HepG2 (cell line): Measurements from ENCODE around the gene ERF. TPM values are rescaled to one million over a fixed set of nuclear protein-coding genes. Genes with fewer than 3 reads are reported as not detected.

Experiments
- BCL6 ChIP-seq: IDR thresholded peaks from 2 replicates; pipeline ENCODE4 v1.6.1; 2016; ENCODE audit warnings: missing genetic modification reagents, missing compliant biosample characterization
- BORCS8-MEF2B ChIP-seq: sonication (generic); formaldehyde crosslinking; IDR thresholded peaks from 2 replicates; pipeline ENCODE4 v1.8.0; 2022; ENCODE audit warnings: mild to moderate bottlenecking, missing genetic modification reagents
- CCAR2 ChIP-seq: fragments of 200-400 bp; formaldehyde crosslinking; optimal IDR thresholded peaks from 2 replicates; pipeline ENCODE3; 2018; ENCODE audit warnings: low read depth, mild to moderate bottlenecking, low read length, moderate library complexity
- CREM ChIP-seq, 2 experiments: sonication (generic) in 1 of 2; formaldehyde crosslinking in 1 of 2; IDR thresholded peaks; 2 replicates each; pipeline versions ENCODE4 v1.4.0 to v1.6.1; 2016 to 2020; ENCODE audit warnings: antibody characterized with exemption in 1 of 2, mild to moderate bottlenecking in 1 of 2, missing genetic modification reagents in 1 of 2
- KDM4B ChIP-seq: sonication (generic); formaldehyde crosslinking; IDR thresholded peaks from 2 replicates; pipeline ENCODE4 v1.4.0; 2020; ENCODE audit warnings: missing genetic modification reagents
- NCOR1 ChIP-seq: fragments of 200-600 bp; sonication (generic); IDR thresholded peaks from 2 replicates; pipeline ENCODE4 v1.7.0; 2017; ENCODE audit warnings: antibody characterized with exemption, low read length, borderline replicate concordance
- SKI ChIP-seq: fragments of 450-650 bp; IDR thresholded peaks from one replicate; pipeline ENCODE4 v1.6.1; 2018; ENCODE audit warnings: mild to moderate bottlenecking; ENCODE audit not compliant: partially characterized antibody
- ZFP62 ChIP-seq: sonication (generic); formaldehyde crosslinking; IDR thresholded peaks from 2 replicates; pipeline ENCODE4 v1.4.0; 2020; ENCODE audit warnings: missing genetic modification reagents
- ZNF234 ChIP-seq: sonication (generic); formaldehyde crosslinking; conservative IDR thresholded peaks from 2 replicates; pipeline ENCODE4 v1.5.1; 2020; ENCODE audit warnings: mild to moderate bottlenecking, missing genetic modification reagents
- ZNF598 ChIP-seq: sonication (generic); formaldehyde crosslinking; IDR thresholded peaks from 2 replicates; pipeline ENCODE4 v1.5.1; 2020; ENCODE audit warnings: mild to moderate bottlenecking, missing genetic modification reagents, borderline replicate concordance
- ZNF83 ChIP-seq: sonication (generic); formaldehyde crosslinking; IDR thresholded peaks from 2 replicates; pipeline ENCODE4 v1.4.0; 2020; ENCODE audit warnings: missing genetic modification reagents, mild to moderate bottlenecking, borderline replicate concordance
- ZSCAN22 ChIP-seq: sonication (generic); formaldehyde crosslinking; IDR thresholded peaks from 2 replicates; pipeline ENCODE4 v1.4.0; 2020; ENCODE audit warnings: mild to moderate bottlenecking, missing genetic modification reagents
- polyA plus RNA-seq, 8 experiments: library from polyadenylated mRNA; depleted of rRNA in 3 of 8; stranded (reverse) in 7 of 8; unstranded in 1 of 8; fragments of >200 nt; fragmentation: Illumina TruSeq in 4 of 8; extraction: Trizol in 4 of 8; gene quantifications; 2 replicates each; pipeline versions ENCODE4 v1.2.1 to v1.2.3, GENCODE V29; 2011 to 2016; ENCODE audit warnings: low read depth in 4 of 8, missing spikeins in 1 of 8, mixed read lengths in 1 of 8; ENCODE audit not compliant: insufficient read depth in 1 of 8
- total RNA-seq, 5 experiments: library from RNA; depleted of rRNA; stranded (reverse); fragments of >200 nt; fragmentation: Illumina TruSeq; extraction: Trizol; gene quantifications; 2 replicates each; pipeline ENCODE4 v1.2.3, GENCODE V29; 2016; ENCODE audit warnings: low read depth in 1 of 5
- TF ChIP-seq, protein P1 (sequence below): sonication (generic); IDR thresholded peaks from 2 replicates; pipeline ENCODE4 v1.6.1; 2016; ENCODE audit warnings: low read depth, borderline replicate concordance
- TF ChIP-seq, protein P2 (sequence below): sonication (generic); formaldehyde crosslinking; IDR thresholded peaks from 2 replicates; pipeline ENCODE4 v1.4.0; 2020; ENCODE audit warnings: missing genetic modification reagents
- TF ChIP-seq, protein P3 (sequence below): sonication (generic); formaldehyde crosslinking; conservative IDR thresholded peaks from 2 replicates; pipeline ENCODE4 v1.8.0; 2022; ENCODE audit warnings: low read depth, missing genetic modification reagents
- TF ChIP-seq, protein P4 (sequence below): sonication (generic); formaldehyde crosslinking; IDR thresholded peaks from 2 replicates; pipeline ENCODE4 v1.4.0; 2020; ENCODE audit warnings: mild to moderate bottlenecking, low read depth, missing genetic modification reagents
- TF ChIP-seq, protein P5 (sequence below): sonication (generic); formaldehyde crosslinking; IDR thresholded peaks from 2 replicates; pipeline ENCODE4 v1.5.0; 2020; ENCODE audit warnings: mild to moderate bottlenecking, missing genetic modification reagents, borderline replicate concordance

Gene ERF
- total and polyA plus RNA-seq, 2 of the 13 experiments (the other 11 are each of a cell fraction or from before 2014, with no cell fraction given): 67.1 to 69.9 TPM

DNA sequence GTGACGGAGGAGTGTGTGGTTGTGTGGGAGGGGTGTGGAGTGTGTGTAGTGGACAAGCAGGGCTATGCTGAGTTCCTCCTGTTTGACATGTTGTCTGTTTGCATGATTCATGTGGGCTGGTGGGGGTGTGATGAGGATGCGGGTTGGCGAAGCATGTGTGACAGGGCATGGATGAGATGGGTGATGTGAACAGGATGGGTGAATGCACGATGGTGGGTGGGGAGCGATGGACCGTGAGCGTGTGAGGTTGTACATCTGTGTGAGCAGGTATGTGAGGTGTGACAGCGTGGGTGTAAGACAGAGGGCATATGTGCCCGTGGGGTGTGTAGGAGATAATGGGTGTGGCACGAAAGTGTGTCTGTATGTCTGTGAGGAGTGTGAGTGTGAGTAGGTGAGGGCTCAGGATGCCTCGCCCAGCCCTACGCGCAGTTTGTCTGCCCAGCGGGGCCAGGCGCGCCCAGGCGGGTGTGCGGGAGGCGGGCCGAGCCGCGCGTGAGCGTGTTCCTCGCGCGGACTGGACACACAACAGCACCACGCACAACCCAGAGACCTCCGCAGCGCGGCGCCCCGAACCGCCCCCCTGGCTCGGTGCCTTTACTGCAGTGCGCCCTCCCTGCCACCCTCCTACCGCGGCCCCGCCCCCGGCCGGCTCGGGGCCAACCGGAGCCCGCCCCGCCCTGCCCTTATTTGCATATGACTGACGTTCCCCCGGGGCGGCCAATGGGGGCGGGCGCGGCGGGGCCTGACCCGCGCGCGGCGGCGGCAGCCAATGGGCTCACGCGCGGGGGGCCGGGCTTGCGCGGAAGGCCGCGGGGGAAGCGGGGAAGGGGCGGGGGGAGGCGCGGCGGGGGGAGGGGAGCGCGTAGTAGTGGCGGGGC is 28.5 kb upstream of the ERF start (continued):
- TF ChIP-seq KDM4B: no peak
- 0 out of 2 replicates have a peak, but pooled peaks have one; percentile 34 for TF ChIP-seq ZSCAN22
- no peak for TF ChIP-seq BORCS8-MEF2B
- 0 out of 2 replicates have a peak, but pooled peaks have one; percentile 25 for TF ChIP-seq ZNF598 (CRISPR knock-in tag)
- TF ChIP-seq, protein P1, sequence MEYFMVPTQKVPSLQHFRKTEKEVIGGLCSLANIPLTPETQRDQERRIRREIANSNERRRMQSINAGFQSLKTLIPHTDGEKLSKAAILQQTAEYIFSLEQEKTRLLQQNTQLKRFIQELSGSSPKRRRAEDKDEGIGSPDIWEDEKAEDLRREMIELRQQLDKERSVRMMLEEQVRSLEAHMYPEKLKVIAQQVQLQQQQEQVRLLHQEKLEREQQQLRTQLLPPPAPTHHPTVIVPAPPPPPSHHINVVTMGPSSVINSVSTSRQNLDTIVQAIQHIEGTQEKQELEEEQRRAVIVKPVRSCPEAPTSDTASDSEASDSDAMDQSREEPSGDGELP: no peak
- TF ChIP-seq ZFP62 (CRISPR knock-in tag): no peak
- peak; percentile 56 for TF ChIP-seq CCAR2
- TF ChIP-seq, protein P2, sequence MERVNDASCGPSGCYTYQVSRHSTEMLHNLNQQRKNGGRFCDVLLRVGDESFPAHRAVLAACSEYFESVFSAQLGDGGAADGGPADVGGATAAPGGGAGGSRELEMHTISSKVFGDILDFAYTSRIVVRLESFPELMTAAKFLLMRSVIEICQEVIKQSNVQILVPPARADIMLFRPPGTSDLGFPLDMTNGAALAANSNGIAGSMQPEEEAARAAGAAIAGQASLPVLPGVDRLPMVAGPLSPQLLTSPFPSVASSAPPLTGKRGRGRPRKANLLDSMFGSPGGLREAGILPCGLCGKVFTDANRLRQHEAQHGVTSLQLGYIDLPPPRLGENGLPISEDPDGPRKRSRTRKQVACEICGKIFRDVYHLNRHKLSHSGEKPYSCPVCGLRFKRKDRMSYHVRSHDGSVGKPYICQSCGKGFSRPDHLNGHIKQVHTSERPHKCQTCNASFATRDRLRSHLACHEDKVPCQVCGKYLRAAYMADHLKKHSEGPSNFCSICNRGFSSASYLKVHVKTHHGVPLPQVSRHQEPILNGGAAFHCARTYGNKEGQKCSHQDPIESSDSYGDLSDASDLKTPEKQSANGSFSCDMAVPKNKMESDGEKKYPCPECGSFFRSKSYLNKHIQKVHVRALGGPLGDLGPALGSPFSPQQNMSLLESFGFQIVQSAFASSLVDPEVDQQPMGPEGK: peak; percentile 43
- no peak for TF ChIP-seq BCL6 (CRISPR knock-in tag)
- TF ChIP-seq, protein P3, sequence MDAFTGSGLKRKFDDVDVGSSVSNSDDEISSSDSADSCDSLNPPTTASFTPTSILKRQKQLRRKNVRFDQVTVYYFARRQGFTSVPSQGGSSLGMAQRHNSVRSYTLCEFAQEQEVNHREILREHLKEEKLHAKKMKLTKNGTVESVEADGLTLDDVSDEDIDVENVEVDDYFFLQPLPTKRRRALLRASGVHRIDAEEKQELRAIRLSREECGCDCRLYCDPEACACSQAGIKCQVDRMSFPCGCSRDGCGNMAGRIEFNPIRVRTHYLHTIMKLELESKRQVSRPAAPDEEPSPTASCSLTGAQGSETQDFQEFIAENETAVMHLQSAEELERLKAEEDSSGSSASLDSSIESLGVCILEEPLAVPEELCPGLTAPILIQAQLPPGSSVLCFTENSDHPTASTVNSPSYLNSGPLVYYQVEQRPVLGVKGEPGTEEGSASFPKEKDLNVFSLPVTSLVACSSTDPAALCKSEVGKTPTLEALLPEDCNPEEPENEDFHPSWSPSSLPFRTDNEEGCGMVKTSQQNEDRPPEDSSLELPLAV (CRISPR knock-in tag): no peak
- TF ChIP-seq ZNF234: no peak
- TF ChIP-seq, protein P4, sequence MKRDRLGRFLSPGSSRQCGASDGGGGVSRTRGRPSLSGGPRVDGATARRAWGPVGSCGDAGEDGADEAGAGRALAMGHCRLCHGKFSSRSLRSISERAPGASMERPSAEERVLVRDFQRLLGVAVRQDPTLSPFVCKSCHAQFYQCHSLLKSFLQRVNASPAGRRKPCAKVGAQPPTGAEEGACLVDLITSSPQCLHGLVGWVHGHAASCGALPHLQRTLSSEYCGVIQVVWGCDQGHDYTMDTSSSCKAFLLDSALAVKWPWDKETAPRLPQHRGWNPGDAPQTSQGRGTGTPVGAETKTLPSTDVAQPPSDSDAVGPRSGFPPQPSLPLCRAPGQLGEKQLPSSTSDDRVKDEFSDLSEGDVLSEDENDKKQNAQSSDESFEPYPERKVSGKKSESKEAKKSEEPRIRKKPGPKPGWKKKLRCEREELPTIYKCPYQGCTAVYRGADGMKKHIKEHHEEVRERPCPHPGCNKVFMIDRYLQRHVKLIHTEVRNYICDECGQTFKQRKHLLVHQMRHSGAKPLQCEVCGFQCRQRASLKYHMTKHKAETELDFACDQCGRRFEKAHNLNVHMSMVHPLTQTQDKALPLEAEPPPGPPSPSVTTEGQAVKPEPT: no peak; the same call in 1 of the 2 replicates
- TF ChIP-seq, protein P5, sequence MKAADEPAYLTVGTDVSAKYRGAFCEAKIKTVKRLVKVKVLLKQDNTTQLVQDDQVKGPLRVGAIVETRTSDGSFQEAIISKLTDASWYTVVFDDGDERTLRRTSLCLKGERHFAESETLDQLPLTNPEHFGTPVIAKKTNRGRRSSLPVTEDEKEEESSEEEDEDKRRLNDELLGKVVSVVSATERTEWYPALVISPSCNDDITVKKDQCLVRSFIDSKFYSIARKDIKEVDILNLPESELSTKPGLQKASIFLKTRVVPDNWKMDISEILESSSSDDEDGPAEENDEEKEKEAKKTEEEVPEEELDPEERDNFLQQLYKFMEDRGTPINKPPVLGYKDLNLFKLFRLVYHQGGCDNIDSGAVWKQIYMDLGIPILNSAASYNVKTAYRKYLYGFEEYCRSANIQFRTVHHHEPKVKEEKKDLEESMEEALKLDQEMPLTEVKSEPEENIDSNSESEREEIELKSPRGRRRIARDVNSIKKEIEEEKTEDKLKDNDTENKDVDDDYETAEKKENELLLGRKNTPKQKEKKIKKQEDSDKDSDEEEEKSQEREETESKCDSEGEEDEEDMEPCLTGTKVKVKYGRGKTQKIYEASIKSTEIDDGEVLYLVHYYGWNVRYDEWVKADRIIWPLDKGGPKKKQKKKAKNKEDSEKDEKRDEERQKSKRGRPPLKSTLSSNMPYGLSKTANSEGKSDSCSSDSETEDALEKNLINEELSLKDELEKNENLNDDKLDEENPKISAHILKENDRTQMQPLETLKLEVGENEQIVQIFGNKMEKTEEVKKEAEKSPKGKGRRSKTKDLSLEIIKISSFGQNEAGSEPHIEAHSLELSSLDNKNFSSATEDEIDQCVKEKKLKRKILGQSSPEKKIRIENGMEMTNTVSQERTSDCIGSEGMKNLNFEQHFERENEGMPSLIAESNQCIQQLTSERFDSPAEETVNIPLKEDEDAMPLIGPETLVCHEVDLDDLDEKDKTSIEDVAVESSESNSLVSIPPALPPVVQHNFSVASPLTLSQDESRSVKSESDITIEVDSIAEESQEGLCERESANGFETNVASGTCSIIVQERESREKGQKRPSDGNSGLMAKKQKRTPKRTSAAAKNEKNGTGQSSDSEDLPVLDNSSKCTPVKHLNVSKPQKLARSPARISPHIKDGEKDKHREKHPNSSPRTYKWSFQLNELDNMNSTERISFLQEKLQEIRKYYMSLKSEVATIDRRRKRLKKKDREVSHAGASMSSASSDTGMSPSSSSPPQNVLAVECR (CRISPR knock-in tag): peak; percentile 72; the same call in 1 of the 2 replicates
- TF ChIP-seq SKI: no peak
- no peak; the same call in 1 of the 2 replicates for TF ChIP-seq ZNF83
- no peak for TF ChIP-seq NCOR1
- no peak for TF ChIP-seq CREM (IDR thresholded peaks at IDR 0.05)
- no peak for TF ChIP-seq CREM (CRISPR knock-in tag; IDR thresholded peaks at IDR 0.05)
